Mesothelial cell of epicardium (in vitro differentiated cells): Measurements from ENCODE around the gene ZFY. TPM values are rescaled to one million over a fixed set of nuclear protein-coding genes. Genes with fewer than 3 reads are reported as not detected.

Experiments
- DNase-seq, 2 experiments: peaks; one replicate each; pipeline ENCODE4 v3.0.0; 2021; ENCODE audit warnings: low spot score in 2 of 2; ENCODE audit not compliant: unreplicated experiment in 2 of 2
- H3K27ac Mint-ChIP-seq: 2 replicates; pipeline ENCODE4 v1.8.0; 2021; ENCODE audit warnings: mixed read lengths
- H3K27me3 Mint-ChIP-seq: 2 replicates; pipeline ENCODE4 v1.8.0; 2021; ENCODE audit warnings: low read depth, mixed read lengths
- H3K36me3 Mint-ChIP-seq: 2 replicates; pipeline ENCODE4 v1.8.0; 2021; ENCODE audit warnings: mixed read lengths
- H3K4me1 Mint-ChIP-seq: 2 replicates; pipeline ENCODE4 v1.8.0; 2021; ENCODE audit warnings: mixed read lengths
- H3K4me3 Mint-ChIP-seq: 2 replicates; pipeline ENCODE4 v1.8.0; 2021; ENCODE audit warnings: mild to moderate bottlenecking, moderate library complexity, mixed read lengths
- H3K9me3 Mint-ChIP-seq: 2 replicates; pipeline ENCODE4 v1.8.0; 2021; ENCODE audit warnings: mixed read lengths
- CTCF ChIP-seq: fragments of 200-600 bp; sonication (generic); IDR thresholded peaks from one replicate; pipeline ENCODE4 v1.5.0; 2021; ENCODE audit warnings: antibody characterized with exemption; ENCODE audit not compliant: unreplicated experiment
- total RNA-seq: library from RNA; stranded (reverse); gene quantifications from 3 replicates; pipeline ENCODE4 v1.2.1, GENCODE V29; 2021

ZFY gene
- total RNA-seq, 1 donor from 2014 or later: not detected

- no peaks in the 10 kb centered on the region for H3K27me3 Mint-ChIP-seq
- no peaks in the 10 kb centered on the region for H3K4me1 Mint-ChIP-seq
- no peak overlapping the region for H3K27ac Mint-ChIP-seq
- no peak for DNase-seq
- H3K4me3 Mint-ChIP-seq: no peak overlapping the region
- no peak for TF ChIP-seq CTCF
- no peaks in the 10 kb centered on the region for H3K36me3 Mint-ChIP-seq
- no peaks in the 10 kb centered on the region for H3K9me3 Mint-ChIP-seq
These were observed 27.8 kb upstream of the ZFY start for GRCh38 chrY:2907356-2907755.

GRCh38 chrY:2913066-2913815, 21.9 kb upstream of the ZFY start:
- TF ChIP-seq CTCF: no peak
- H3K36me3 Mint-ChIP-seq: no peaks in the 10 kb centered on the region
- no peak for DNase-seq
- H3K27me3 Mint-ChIP-seq: no peaks in the 10 kb centered on the region
- H3K4me3 Mint-ChIP-seq: no peak overlapping the region
- no peaks in the 10 kb centered on the region for H3K9me3 Mint-ChIP-seq
- no peak overlapping the region for H3K27ac Mint-ChIP-seq
- H3K4me1 Mint-ChIP-seq: no peaks in the 10 kb centered on the region

GRCh38 chrY:2934078-2934477, 1.1 kb upstream of the ZFY start:
- no peak for DNase-seq
- TF ChIP-seq CTCF: no peak
- H3K27me3 Mint-ChIP-seq: no peaks in the 10 kb centered on the region
- H3K27ac Mint-ChIP-seq: no peak overlapping the region
- H3K9me3 Mint-ChIP-seq: no peaks in the 10 kb centered on the region
- H3K4me1 Mint-ChIP-seq: no peaks in the 10 kb centered on the region
- no peaks in the 10 kb centered on the region for H3K36me3 Mint-ChIP-seq
- H3K4me3 Mint-ChIP-seq: no peak overlapping the region

GRCh38 chrY:2935716-2936435, 695 bp downstream of the ZFY start:
- no peak for TF ChIP-seq CTCF
- Mint-ChIP-seq H3K27ac (no peak overlapping the region), H3K4me1 (no peaks in the 10 kb centered on the region), H3K4me3 (no peak overlapping the region), H3K36me3 (no peaks in the 10 kb centered on the region), H3K27me3 (no peaks in the 10 kb centered on the region), H3K9me3 (no peaks in the 10 kb centered on the region)
- DNase-seq: no peak

- Mint-ChIP-seq H3K27ac (no peak overlapping the region), H3K9me3 (no peaks in the 10 kb centered on the region), H3K4me1 (no peaks in the 10 kb centered on the region), H3K4me3 (no peak overlapping the region), H3K36me3 (no peaks in the 10 kb centered on the region), H3K27me3 (no peaks in the 10 kb centered on the region)
- no peak for DNase-seq
- TF ChIP-seq CTCF: no peak
These were observed 1.2 kb downstream of the ZFY start for GRCh38 chrY:2936436-2936750.
